SH-SY5Y (cell line): Measurements from ENCODE around the gene GALT.

Experiments
- GATA2 ChIP-seq: IDR thresholded peaks from 2 replicates; pipeline ENCODE4 v1.6.1; 2011; ENCODE audit warnings: mild to moderate bottlenecking, low read depth, low read length
- GATA3 ChIP-seq: IDR thresholded peaks from 2 replicates; pipeline ENCODE4 v1.6.1; 2011; ENCODE audit warnings: low read depth, mild to moderate bottlenecking, low read length, moderate library complexity

DNA sequence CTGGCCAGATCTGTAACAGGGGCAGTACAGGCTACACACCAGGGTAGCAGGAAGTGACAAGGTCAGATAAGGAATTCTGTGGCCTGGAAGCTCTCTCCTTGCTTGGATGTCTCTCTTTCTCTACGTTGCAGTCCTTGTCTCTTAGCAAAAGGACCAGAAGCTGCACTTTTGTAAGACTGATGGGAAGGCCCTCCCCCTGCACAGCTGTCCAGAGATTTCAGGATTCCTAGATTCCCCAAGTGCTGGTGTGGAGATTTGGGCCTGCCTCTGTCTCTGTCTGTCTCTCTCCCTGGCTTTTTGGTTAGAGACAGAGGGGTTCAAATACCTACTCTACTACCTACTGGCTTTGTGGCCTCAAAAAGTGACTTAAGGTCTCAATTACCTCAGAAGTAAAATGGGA is 46.9 kb upstream of the GALT start:
- TF ChIP-seq GATA3: no peak
- TF ChIP-seq GATA2: no peak
